ENCODE results near the gene PPP5C. TPM values are rescaled to one million over a fixed set of nuclear protein-coding genes. Genes with fewer than 3 reads are reported as not detected.
A peak's percentile ranks its signal among the peaks of the same experiment; 100 is the strongest.

The PPP5C gene
- total RNA-seq, 1 experiment from 2014 or later = 80.8 TPM

- no peak for DNase-seq (ENCODE audit: low read depth)
Observed at GRCh38 chr19:46337487-46337886, 9.4 kb upstream of the PPP5C start.

DNA sequence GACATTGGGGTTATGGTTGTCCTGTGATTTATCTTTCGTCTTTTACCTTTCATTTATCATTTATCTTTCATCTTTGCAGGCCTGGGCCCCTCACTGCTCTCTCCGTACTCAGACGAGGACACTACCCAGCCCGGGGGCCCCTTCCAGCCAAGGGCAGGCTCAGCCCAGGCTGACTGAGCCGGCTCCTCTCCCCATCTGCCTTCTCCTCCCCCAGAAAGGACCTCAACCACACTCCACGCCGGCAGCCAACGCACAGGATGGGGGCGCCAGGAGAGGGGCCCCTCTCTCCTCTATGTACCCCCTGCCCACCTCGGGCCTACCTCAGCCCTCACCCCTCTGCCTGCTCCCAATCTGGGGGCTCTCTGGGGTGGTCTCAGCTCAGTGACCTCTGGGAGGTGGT, 7.4 kb upstream of the PPP5C start:
- no peak for DNase-seq (ENCODE audit: low read depth)

DNA sequence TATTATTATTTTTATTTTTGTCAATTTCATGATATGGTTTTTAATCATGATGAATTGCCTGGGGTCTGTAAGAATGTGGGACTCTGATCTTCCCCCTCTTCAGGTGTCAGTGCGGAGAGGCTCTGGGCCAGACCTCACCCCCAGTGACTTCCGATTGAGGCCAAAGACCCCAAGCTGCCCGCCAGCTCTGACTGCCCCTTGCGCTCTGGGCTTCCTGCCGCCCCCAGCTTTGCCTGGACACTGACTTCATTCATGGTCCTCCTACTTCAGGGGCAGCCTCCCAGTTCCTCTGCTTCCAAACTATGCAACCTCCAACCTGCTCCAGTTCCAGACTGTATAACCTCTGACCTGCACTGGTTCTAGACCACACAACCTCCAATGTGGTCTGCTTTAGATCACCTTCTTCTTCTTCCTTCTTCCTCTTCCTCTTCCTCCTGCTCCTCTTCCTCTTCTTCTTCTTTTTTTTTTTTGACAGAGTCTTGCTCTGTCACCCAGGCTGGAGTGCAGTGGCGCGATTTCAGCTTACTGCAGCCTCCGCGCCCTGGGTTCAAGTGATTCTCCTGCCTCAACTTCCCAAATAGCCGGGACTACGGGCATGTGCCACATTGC, 6.7 kb upstream of the PPP5C start:
- DNase-seq (ENCODE audit: low read depth) = no peak

DNA sequence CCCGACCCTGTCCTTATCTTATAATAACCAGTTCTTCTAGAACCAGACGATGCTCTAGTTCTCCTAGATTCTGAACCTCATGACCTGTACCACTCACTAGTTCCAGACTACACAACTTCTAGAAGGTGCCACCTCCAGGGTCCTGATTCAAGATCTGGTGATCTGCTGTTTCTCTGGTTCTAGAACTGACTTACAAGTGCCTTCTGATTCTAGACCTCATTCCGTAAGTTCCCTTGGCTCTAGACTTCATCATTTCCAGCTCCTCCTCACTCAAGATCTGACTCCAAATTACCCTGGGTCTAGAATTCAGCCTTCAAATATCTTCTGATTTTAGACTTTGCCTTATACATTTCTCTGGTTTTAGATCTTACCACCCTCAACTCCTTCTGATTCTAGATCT, 5.0 kb upstream of the PPP5C start:
- no peak for DNase-seq (ENCODE audit: low read depth)

DNA sequence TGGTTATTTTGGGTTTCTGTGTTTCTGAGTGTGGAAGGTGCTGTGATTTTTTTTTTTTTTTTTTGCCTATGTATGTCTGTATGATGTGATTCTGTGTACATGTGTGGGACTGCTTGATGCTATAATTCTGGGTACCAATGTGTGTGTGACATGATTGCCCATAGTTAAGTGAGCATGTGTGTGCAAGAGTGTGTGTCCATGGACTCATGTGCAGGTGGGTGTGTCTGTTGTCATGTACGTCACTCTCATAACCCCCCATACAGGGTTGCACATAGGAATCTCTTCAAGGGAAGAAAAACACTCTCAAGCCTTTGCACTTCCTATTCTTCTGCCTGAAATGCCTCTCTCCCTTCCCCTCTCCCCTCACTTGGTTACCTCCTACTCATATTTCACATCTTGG, 2.5 kb upstream of the PPP5C start:
- DNase-seq (ENCODE audit: low read depth) = no peak

DNA sequence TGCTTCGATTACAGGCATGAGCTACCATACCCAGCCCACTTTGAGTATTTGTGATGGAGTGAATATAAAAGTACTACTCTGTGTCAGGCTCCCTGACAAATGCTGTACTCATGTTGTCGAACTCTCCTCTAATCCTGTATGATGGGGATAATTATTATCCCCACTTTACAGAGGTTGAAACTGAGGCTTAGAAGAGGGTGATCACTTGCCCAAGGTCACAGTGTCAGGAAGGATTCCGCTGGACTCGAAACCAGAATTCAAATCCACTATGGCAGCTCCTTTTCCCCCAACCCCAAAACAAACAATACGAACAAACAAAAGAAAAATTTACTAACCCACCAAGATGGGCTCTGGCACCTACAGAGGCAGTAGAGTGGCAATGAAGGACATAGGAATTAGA, 1.7 kb upstream of the PPP5C start:
- DNase-seq (ENCODE audit: low read depth) = no peak

GRCh38 chr19:46347572-46347883, 641 bp downstream of the PPP5C start:
- no peak for DNase-seq (ENCODE audit: low read depth)

DNA sequence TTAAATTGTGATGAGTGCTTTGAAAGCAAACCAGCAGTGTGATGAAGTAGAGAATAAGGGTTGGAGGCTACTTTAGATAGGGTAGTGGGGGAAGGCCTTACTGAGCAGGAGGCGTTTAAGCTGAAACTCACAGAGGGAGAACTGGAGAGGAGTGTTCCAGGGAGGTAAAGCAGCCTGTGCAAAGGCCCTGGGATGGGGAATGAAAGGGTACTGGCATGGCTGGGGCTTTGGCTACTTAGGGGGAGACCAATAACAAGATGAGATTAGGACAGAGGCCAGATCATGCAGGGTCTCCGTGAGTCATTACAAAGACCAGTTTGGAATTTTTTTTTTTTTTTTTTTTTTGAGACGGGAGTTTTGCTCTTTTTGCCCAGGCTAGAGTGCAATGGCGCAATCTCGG, 1.1 kb downstream of the PPP5C start:
- DNase-seq (ENCODE audit: low read depth) = no peak

DNA sequence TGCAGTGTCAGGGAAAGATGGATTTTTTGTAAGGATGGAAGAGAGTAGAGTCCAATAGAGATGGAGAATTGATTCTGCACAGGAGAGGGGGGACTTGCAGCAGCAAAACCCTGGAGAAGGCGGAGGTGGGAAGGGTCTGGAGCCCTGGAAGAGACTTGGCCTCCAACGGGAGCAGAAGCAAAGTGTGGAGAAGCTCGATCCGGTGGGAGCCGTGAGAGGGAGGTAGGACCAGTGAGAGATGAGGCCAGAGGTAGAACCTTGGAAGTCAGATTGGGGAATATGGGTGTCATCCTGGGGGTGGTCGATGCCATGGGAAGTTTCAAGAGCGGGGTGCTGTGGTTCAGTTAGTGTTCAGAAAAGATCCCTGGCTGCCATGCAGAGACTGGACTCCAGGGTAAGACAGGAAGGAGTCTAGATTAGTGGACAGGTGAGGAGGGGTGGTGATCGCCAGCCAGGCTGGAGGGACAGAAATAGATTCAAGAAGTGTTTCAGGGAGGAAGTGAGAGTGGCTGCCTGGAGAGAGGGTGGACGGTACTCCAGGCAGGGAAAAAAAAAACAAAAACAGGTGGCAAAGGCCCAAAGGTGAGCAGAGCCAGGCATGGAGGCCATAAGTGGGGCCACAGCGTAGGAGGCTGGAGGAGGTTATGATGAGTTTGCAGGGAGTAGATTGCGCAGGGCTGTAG, 2.6 kb downstream of the PPP5C start:
- DNase-seq (ENCODE audit: low read depth) = no peak

GRCh38 chr19:46350029-46350757, 3.3 kb downstream of the PPP5C start:
- no peak for DNase-seq (ENCODE audit: low read depth)

DNA sequence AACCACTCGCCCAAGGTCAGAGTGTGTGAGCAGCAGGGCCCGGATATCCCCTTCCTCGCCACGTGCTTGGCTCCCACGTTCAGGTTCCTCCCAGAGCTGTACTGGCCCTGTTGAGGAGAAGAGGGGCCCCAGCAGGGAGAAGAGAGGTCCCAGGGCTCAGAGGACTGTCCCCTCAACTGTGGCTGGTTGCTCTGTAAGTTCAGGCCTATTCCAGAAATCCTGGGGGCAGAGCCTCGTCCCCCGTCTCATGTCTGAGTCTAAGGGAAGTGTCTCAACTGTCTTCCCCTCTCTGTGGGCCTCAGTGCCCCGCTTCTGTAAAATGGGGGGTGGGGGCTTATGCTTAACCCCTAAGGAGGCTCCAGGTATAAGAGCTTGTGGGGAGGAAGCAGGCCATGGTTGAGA, 3.9 kb downstream of the PPP5C start:
- no peak for DNase-seq (ENCODE audit: low read depth)

- peak; percentile 66 for DNase-seq (ENCODE audit: low read depth)
Observed at GRCh38 chr19:46351241-46352041, 4.6 kb downstream of the PPP5C start.

DNA sequence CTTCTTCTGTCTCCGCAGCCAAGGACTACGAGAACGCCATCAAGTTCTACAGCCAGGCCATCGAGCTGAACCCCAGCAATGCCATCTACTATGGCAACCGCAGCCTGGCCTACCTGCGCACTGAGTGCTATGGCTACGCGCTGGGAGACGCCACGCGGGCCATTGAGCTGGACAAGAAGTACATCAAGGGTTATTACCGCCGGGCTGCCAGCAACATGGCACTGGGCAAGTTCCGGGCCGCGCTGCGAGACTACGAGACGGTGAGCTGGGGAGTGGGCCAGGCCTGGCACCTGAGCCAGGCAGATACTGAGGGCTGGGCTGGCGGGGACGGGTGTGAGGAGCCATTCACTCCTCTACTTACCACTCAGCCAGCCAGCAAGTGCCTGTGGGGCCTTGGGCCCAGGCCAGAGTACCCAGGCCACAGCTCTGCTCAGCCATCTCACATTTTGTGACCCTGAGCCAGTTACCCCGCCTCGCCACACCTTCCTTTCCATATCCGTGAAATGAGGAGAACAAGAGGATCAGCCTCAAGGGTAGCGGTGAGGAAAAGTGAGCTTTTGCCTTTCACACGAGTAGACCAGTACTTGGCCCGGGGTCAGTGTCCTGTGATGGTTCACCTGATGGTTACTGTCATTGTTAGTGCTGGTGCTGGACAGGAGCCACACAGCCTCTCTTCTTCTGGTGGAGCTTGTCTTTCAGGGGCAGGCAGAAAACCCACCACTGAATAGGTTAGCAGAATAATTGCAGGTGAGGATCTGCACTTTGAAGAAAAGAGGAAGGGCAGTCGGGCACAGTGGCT, 7.0 kb downstream of the PPP5C start:
- DNase-seq (ENCODE audit: low read depth) = no peak

GRCh38 chr19:46355234-46356148, 8.6 kb downstream of the PPP5C start:
- no peak for DNase-seq (ENCODE audit: low read depth)

- no peak for DNase-seq (ENCODE audit: low read depth)
Observed at GRCh38 chr19:46356149-46357055, 9.5 kb downstream of the PPP5C start.

- DNase-seq (ENCODE audit: low read depth) = no peak
Observed at GRCh38 chr19:46357846-46358583, 11.1 kb downstream of the PPP5C start.

GRCh38 chr19:46361915-46362314, 15.0 kb downstream of the PPP5C start:
- no peak for DNase-seq (ENCODE audit: low read depth)

- DNase-seq (ENCODE audit: low read depth) = no peak
Observed at GRCh38 chr19:46364359-46364758, 17.5 kb downstream of the PPP5C start.

- no peak for DNase-seq (ENCODE audit: low read depth)
Observed at GRCh38 chr19:46365561-46365960, 18.7 kb downstream of the PPP5C start.

Measured in Daoy (cell line).